ENCODE results near the gene MKLN1. TPM values are rescaled to one million over a fixed set of nuclear protein-coding genes. Genes with fewer than 3 reads are reported as not detected.
A peak's percentile ranks its signal among the peaks of the same experiment; 100 is the strongest.
"Not testable (repeated sequence)": the region's sequence is repeated elsewhere in the genome, so short reads cannot be mapped to it uniquely, and the experiment has no call there.

Gene MKLN1
- total RNA-seq, 1 experiment from 2014 or later: 15.1 TPM

DNA sequence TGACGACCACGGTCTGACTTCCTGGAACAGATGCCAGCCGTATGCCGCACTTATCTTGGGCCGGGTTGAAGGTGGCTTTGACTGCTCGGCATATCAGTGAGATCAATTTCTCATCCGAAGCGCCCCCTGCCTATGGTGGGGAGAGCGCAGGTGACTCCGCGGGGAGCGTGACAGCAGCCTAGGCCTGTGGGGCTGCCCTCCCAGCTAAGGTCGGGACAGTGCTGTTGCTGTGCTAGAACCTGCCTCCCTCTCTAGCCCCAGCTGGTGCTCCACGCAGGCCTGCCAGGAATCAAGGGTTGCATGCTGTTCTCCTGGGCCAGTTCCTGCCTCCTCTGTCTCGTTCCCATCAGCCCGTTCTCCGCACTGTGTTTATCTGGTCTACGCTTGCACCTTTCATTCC lies 178.9 kb downstream of the MKLN1 start:
- Histone ChIP-seq H3K27me3 (no peaks in the 10 kb centered on the region), H3K9me3 (no peaks in the 10 kb centered on the region), H3K4me3 (no peak overlapping the region), H3K36me3 (no peaks in the 10 kb centered on the region)
- DNase-seq: no peak

- H3K9me3 ChIP-seq: no peaks in the 10 kb centered on the region
- H3K4me3 ChIP-seq: no peak overlapping the region
- no peaks in the 10 kb centered on the region for H3K36me3 ChIP-seq
- H3K27me3 ChIP-seq: no peaks in the 10 kb centered on the region
- peak; percentile 56 for DNase-seq
Measured at GRCh38 chr7:131507592-131508331, 180.1 kb downstream of the MKLN1 start.

DNA sequence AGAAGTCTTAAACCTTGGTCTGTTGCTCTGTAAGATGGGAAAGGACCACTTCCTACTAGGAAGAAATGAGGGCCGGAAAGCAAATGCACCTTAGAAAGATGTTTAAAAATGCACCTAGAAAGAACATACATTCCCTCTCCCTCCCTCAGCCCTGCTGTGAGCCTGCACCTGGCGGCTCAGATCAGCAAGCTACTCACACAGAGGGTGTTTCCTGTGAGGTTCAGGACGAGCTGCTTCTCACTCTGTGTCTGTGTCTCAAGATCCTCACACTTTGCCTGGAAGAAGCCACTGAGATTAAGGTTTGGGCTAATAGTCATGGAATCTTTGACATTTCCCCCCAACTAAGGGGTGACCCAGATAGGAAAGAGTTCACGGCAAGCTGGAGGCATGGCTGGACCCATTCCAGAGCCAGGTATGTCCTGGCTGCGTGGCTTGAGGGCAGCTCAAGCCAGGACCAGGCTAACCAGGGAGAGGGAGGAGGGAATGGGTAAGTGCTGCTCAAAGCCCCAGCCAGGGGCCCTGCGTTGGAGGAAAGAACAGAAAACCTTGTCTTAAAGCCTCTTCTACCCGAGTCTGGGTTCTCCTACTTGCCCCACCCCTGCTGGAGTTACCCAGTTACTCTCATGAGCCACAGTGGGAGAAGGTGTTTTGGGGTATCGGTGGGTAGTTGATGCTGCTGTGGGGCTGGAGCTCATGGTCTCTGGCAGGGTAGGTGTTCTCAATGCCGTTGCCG lies 181.2 kb downstream of the MKLN1 start:
- no peaks in the 10 kb centered on the region for H3K9me3 ChIP-seq
- H3K27me3 ChIP-seq: no peaks in the 10 kb centered on the region
- H3K36me3 ChIP-seq: no peaks in the 10 kb centered on the region
- no peak overlapping the region for H3K4me3 ChIP-seq
- no peak for DNase-seq

- no peak for DNase-seq
- Histone ChIP-seq H3K4me3 (no peak overlapping the region), H3K9me3 (no peaks in the 10 kb centered on the region), H3K36me3 (no peaks in the 10 kb centered on the region), H3K27me3 (no peaks in the 10 kb centered on the region)
Measured at GRCh38 chr7:131509781-131510180, 182.1 kb downstream of the MKLN1 start.

GRCh38 chr7:131511071-131511470 lies 183.4 kb downstream of the MKLN1 start:
- Histone ChIP-seq H3K27me3 (no peaks in the 10 kb centered on the region), H3K36me3 (no peaks in the 10 kb centered on the region), H3K9me3 (no peaks in the 10 kb centered on the region), H3K4me3 (no peak overlapping the region)
- DNase-seq: no peak

DNA sequence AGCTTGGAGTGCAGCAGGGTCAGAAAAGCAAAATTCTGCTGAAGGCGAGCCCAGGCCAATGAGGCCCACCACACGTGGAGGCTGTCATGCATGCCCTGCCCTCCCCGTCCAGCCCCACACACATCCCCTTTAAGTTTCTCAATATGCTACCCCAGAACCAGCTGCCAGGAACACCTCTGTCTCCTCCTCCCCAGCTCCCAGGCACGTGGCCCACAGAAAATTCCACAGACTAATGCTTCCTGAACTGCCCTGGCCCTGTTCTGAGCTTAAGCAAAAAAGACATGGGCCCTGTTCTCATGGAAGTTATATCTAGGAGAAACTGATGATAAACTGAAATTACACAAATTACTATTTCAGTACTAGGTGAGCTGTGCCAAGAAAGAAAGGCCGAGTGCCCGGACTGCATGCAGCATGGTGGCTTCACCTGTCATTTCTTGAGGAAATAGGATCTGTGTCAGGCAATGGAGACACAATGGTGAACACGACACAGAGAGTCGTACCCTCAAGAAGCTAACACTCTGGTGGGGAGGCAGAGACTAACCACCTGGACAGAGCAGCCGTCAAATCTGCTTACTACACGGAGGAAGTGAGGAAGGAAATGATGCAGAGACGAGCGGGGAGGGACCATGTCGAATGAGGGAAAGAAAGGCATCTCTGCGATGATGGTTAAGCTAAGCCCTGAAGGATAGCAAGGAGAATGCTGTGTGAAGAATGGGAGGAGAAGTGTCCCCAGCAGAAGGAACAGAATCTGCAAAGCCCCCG lies 184.3 kb downstream of the MKLN1 start:
- Histone ChIP-seq H3K9me3 (no peaks in the 10 kb centered on the region), H3K4me3 (no peak overlapping the region), H3K27me3 (no peaks in the 10 kb centered on the region), H3K36me3 (no peaks in the 10 kb centered on the region)
- no peak for DNase-seq

DNA sequence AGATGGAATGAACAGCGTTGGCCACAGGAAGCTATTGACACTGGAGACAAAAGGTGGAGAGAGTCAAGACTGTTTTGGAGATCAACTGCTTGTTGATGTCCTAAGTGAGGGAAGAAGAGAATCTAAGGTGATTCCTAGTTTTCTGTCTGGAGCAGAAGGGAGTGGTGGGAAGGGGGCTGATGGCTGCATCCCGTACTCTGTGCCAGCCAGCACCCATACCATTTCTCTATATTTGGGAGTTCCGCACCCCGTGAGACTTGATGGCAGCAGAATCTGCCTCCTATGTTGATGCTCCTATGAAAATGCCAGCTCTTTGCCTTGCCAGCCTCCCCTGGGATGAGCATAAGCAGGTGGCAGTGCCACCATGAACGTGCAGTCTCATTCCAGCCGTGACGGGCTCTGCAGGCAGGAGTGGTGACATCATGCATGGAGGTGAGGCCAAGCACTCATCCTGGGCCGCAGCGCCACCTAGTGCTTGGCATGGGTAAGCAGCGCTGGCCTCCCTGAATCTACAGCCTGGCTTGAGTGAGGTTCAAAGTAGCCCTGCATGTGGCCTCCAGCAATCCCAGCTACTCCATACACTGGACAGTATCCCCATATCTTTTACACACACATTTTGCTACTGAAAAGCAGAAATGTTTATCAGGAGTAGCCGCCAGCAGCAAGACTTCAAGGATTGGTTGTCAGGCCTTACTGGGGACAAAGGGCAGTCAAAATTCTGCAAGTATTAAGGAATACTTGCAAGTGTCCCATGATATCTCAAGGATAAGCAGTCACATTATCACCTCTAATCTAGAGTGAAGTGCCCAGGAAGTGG lies 185.8 kb downstream of the MKLN1 start:
- Histone ChIP-seq H3K9me3 (no peaks in the 10 kb centered on the region), H3K4me3 (no peak overlapping the region), H3K36me3 (no peaks in the 10 kb centered on the region), H3K27me3 (no peaks in the 10 kb centered on the region)
- peak; percentile 74 for DNase-seq

DNA sequence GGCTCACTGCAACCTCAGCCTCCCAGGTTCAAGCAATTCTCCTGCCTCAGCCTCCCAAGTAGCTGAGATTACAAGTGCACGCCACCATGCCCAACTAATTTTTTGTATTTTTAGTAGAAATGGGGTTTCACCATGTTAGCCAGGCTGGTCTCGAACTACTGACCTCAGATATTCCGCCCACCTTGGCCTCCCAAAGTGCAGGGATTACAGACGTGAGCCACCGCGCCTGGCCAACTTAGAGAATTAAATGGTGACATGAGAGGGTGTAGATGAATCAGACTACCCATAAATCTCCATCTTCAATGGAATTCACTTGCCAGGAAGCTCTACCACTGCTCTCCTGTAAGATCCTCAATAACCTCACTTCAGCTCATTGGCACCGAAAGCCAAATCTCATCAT lies 187.8 kb downstream of the MKLN1 start:
- not testable (repeated sequence) for DNase-seq, H3K4me3 ChIP-seq, H3K9me3 ChIP-seq, H3K27me3 ChIP-seq, H3K36me3 ChIP-seq

GRCh38 chr7:131517218-131517923 lies 189.7 kb downstream of the MKLN1 start:
- no peak for DNase-seq
- no peaks in the 10 kb centered on the region for H3K36me3 ChIP-seq
- H3K9me3 ChIP-seq: no peaks in the 10 kb centered on the region
- H3K4me3 ChIP-seq: no peak overlapping the region
- H3K27me3 ChIP-seq: no peaks in the 10 kb centered on the region

DNA sequence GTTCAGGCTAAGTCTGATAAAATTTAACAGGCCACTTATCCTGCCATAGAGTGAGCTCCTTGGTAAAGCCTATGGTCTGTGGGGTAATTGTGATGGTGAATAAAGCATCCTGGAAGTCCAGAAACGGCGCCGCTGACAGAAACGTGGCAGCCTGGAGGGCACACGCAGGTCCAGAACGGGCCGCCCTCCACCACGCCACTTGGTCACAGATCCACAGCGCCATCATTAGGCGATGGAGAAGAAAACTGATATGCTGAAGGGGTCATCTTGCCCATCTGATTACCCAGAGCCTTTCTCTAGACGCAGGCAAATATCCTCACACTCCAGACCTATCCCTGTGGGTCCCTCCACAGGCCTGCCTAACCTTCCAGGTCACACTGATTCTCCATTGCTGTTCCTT lies 190.9 kb downstream of the MKLN1 start:
- no peaks in the 10 kb centered on the region for H3K9me3 ChIP-seq
- no peaks in the 10 kb centered on the region for H3K36me3 ChIP-seq
- no peaks in the 10 kb centered on the region for H3K27me3 ChIP-seq
- no peak overlapping the region for H3K4me3 ChIP-seq
- no peak for DNase-seq

GRCh38 chr7:131521651-131522163 lies 194.0 kb downstream of the MKLN1 start:
- peak; percentile 31 for DNase-seq
- no peaks in the 10 kb centered on the region for H3K27me3 ChIP-seq
- no peaks in the 10 kb centered on the region for H3K9me3 ChIP-seq
- no peak overlapping the region for H3K4me3 ChIP-seq
- H3K36me3 ChIP-seq: no peaks in the 10 kb centered on the region

DNA sequence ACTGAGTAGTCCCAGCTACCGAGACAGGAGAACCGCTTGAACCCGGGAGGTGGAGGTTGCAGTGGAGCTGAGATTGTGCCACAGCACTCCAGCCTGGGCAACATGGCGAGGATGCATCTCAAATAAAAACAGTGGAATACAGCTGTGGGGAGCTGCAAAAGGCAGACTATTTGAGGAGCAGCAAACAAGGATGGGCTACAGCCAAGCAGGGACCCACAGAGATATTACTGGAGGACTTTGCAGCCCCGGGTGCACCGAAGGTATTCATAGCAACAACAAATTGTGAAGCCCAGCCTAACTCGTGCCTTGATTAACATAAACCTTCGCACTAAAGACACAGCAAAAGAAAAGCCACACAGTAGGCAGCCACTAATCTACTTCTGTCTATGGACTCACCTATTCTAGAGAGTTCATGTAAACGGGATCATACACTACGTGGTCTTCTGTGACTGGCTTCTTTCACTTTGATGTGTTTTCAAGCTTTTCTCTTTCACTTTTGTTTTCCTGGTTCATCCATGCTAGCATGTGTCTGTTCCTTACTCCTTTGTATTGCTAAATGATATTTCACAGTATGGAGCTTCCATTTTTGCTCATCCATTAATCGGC lies 194.8 kb downstream of the MKLN1 start:
- no peaks in the 10 kb centered on the region for H3K9me3 ChIP-seq
- no peaks in the 10 kb centered on the region for H3K27me3 ChIP-seq
- H3K36me3 ChIP-seq: no peaks in the 10 kb centered on the region
- H3K4me3 ChIP-seq: no peak overlapping the region
- DNase-seq: no peak

GRCh38 chr7:131524115-131524514 lies 196.4 kb downstream of the MKLN1 start:
- no peak for DNase-seq
- no peak overlapping the region for H3K4me3 ChIP-seq
- H3K9me3 ChIP-seq: no peaks in the 10 kb centered on the region
- H3K36me3 ChIP-seq: no peaks in the 10 kb centered on the region
- H3K27me3 ChIP-seq: no peaks in the 10 kb centered on the region

DNA sequence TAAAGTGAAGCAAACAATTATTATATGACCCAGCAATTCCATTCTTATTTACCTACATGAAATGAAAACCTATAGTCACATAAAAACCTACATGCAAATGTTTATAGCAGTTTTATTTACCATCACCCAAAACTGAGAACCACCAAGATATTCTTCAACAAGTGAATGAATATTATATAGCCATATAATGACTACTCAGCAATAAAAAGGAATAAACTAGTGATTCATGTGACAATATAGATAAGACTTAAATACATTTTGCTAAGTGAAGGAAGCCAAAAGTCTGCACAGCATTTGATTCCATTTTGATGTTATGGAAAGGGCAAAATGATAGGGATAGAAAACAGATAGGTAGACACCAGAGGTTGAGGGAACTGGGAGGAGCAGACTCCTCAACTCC lies 197.0 kb downstream of the MKLN1 start:
- DNase-seq: no peak
- Histone ChIP-seq H3K36me3 (no peaks in the 10 kb centered on the region), H3K4me3 (no peak overlapping the region), H3K9me3 (no peaks in the 10 kb centered on the region), H3K27me3 (no peaks in the 10 kb centered on the region)

- no peaks in the 10 kb centered on the region for H3K9me3 ChIP-seq
- no peak overlapping the region for H3K4me3 ChIP-seq
- DNase-seq: no peak
- H3K36me3 ChIP-seq: no peaks in the 10 kb centered on the region
- H3K27me3 ChIP-seq: no peaks in the 10 kb centered on the region
Measured at GRCh38 chr7:131525820-131526219, 198.1 kb downstream of the MKLN1 start.

DNA sequence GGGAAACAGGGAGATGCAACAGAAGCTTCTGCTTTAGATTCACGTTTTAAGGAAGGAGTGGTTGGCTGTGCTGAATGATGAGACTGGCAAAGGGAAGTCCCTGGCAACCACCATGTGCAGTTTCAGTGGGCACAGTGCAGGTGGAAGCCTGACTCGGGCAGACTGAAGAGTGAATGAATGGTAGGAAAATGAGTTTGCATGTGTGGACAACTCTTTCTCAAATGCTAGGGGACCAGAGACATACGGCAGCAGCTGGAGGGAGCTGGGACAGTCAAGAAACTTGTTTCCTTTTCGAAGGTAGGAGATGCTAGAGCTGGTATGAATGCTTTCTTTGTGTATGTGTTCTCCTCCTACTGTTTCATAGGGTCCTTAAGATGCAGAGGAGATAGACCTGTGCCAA lies 199.8 kb downstream of the MKLN1 start:
- Histone ChIP-seq H3K4me3 (no peak overlapping the region), H3K9me3 (no peaks in the 10 kb centered on the region), H3K36me3 (no peaks in the 10 kb centered on the region), H3K27me3 (no peaks in the 10 kb centered on the region)
- no peak for DNase-seq

Data from MG63 (cell line).